Liver (tissue), 3 donors: ENCODE data around the gene CD36.

Experiments
- EGR1 ChIP-seq, 2 donors: IDR thresholded peaks; 2 replicates each; pipeline ENCODE4 v1.6.1; 2016 to 2018; ENCODE audit warnings: antibody characterized with exemption in 2 of 2, low read depth in 2 of 2
- FOXA2 ChIP-seq: IDR thresholded peaks from 2 replicates; pipeline ENCODE4 v1.6.1; 2016; ENCODE audit warnings: antibody characterized with exemption
- GABPA ChIP-seq, 2 donors: IDR thresholded peaks in 1 of 2; conservative IDR thresholded peaks in 1 of 2; 2 replicates each; pipeline ENCODE4 v1.6.1; 2016; ENCODE audit warnings: antibody characterized with exemption in 2 of 2, mild to moderate bottlenecking in 1 of 2, moderate library complexity in 1 of 2
- HNF4A ChIP-seq, 2 donors: conservative IDR thresholded peaks; 2 replicates each; pipeline ENCODE4 v1.6.1; 2016; ENCODE audit warnings: antibody characterized with exemption in 2 of 2, mild to moderate bottlenecking in 2 of 2
- JUND ChIP-seq, 2 donors: IDR thresholded peaks; 2 replicates each; pipeline ENCODE4 v1.6.1; 2016; ENCODE audit warnings: antibody characterized with exemption in 2 of 2
- RAD21 ChIP-seq, 2 donors: IDR thresholded peaks; 2 replicates each; pipeline ENCODE4 v1.6.1; 2016; ENCODE audit warnings: antibody characterized with exemption in 2 of 2, mild to moderate bottlenecking in 2 of 2
- SP1 ChIP-seq: IDR thresholded peaks from 2 replicates; pipeline ENCODE4 v1.6.1; 2018; ENCODE audit warnings: antibody characterized with exemption, mild to moderate bottlenecking
- TAF1 ChIP-seq: conservative IDR thresholded peaks from 2 replicates; pipeline ENCODE4 v1.6.1; 2016; ENCODE audit warnings: antibody characterized with exemption, mild to moderate bottlenecking
- YY1 ChIP-seq: IDR thresholded peaks from 2 replicates; pipeline ENCODE4 v1.6.1; 2016; ENCODE audit warnings: antibody characterized with exemption, mild to moderate bottlenecking
- TF ChIP-seq, protein P1 (sequence below): fragments of 150-350 bp; IDR thresholded peaks from 2 replicates; pipeline ENCODE4 v1.5.1; 2017; ENCODE audit warnings: improper control_type of control experiment, low read depth, low read length; ENCODE audit not compliant: missing input control
- TF ChIP-seq, protein P2 (sequence below): IDR thresholded peaks from 2 replicates; pipeline ENCODE4 v1.6.1; 2016; ENCODE audit warnings: antibody characterized with exemption
- TF ChIP-seq, protein P3 (sequence below): IDR thresholded peaks from 2 replicates; pipeline ENCODE4 v1.6.1; 2016; ENCODE audit warnings: antibody characterized with exemption
- TF ChIP-seq, protein P4 (sequence below): IDR thresholded peaks from 2 replicates; pipeline ENCODE4 v1.6.1; 2016; ENCODE audit warnings: antibody characterized with exemption, mild to moderate bottlenecking
- donor health status: healthy.
- donor health status: healthy.

DNA sequence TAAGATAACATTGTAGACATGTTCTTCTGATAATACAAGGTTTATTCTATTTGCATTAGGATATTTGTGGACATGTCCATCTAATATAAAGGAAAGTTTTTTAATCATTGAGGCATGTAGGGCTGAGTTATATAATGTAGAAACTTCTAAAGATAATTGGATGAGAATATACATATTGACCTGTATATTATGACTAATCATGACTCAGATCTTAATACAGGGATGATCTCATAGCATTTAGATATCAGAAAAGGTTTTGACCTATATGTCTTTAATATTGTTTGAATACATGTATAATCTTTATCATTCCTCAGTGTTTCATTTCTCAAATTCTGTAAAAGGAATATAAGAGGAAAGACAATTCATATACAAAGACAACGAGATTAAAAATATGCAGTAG lies 39.2 kb downstream of the CD36 start:
- TF ChIP-seq, protein P1, sequence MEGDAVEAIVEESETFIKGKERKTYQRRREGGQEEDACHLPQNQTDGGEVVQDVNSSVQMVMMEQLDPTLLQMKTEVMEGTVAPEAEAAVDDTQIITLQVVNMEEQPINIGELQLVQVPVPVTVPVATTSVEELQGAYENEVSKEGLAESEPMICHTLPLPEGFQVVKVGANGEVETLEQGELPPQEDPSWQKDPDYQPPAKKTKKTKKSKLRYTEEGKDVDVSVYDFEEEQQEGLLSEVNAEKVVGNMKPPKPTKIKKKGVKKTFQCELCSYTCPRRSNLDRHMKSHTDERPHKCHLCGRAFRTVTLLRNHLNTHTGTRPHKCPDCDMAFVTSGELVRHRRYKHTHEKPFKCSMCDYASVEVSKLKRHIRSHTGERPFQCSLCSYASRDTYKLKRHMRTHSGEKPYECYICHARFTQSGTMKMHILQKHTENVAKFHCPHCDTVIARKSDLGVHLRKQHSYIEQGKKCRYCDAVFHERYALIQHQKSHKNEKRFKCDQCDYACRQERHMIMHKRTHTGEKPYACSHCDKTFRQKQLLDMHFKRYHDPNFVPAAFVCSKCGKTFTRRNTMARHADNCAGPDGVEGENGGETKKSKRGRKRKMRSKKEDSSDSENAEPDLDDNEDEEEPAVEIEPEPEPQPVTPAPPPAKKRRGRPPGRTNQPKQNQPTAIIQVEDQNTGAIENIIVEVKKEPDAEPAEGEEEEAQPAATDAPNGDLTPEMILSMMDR = no peak
- TF ChIP-seq RAD21 (IDR thresholded peaks at IDR 0.05) (no peak), GABPA (IDR thresholded peaks at IDR 0.05 in 1 of 2, conservative IDR thresholded peaks at IDR 0.05 in 1 of 2) (no peak), SP1 (no peak), FOXA2 (no peak), YY1 (no peak), HNF4A (conservative IDR thresholded peaks at IDR 0.05) (no peak), TAF1 (no peak), JUND (IDR thresholded peaks at IDR 0.05) (no peak), EGR1 (IDR thresholded peaks at IDR 0.05; ENCODE audit: low read depth in 2 of 2) (no peak)
- TF ChIP-seq, protein P2, sequence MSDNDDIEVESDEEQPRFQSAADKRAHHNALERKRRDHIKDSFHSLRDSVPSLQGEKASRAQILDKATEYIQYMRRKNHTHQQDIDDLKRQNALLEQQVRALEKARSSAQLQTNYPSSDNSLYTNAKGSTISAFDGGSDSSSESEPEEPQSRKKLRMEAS = no peak
- TF ChIP-seq, protein P3, sequence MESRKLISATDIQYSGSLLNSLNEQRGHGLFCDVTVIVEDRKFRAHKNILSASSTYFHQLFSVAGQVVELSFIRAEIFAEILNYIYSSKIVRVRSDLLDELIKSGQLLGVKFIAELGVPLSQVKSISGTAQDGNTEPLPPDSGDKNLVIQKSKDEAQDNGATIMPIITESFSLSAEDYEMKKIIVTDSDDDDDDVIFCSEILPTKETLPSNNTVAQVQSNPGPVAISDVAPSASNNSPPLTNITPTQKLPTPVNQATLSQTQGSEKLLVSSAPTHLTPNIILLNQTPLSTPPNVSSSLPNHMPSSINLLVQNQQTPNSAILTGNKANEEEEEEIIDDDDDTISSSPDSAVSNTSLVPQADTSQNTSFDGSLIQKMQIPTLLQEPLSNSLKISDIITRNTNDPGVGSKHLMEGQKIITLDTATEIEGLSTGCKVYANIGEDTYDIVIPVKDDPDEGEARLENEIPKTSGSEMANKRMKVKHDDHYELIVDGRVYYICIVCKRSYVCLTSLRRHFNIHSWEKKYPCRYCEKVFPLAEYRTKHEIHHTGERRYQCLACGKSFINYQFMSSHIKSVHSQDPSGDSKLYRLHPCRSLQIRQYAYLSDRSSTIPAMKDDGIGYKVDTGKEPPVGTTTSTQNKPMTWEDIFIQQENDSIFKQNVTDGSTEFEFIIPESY = no peak
- TF ChIP-seq, protein P4, sequence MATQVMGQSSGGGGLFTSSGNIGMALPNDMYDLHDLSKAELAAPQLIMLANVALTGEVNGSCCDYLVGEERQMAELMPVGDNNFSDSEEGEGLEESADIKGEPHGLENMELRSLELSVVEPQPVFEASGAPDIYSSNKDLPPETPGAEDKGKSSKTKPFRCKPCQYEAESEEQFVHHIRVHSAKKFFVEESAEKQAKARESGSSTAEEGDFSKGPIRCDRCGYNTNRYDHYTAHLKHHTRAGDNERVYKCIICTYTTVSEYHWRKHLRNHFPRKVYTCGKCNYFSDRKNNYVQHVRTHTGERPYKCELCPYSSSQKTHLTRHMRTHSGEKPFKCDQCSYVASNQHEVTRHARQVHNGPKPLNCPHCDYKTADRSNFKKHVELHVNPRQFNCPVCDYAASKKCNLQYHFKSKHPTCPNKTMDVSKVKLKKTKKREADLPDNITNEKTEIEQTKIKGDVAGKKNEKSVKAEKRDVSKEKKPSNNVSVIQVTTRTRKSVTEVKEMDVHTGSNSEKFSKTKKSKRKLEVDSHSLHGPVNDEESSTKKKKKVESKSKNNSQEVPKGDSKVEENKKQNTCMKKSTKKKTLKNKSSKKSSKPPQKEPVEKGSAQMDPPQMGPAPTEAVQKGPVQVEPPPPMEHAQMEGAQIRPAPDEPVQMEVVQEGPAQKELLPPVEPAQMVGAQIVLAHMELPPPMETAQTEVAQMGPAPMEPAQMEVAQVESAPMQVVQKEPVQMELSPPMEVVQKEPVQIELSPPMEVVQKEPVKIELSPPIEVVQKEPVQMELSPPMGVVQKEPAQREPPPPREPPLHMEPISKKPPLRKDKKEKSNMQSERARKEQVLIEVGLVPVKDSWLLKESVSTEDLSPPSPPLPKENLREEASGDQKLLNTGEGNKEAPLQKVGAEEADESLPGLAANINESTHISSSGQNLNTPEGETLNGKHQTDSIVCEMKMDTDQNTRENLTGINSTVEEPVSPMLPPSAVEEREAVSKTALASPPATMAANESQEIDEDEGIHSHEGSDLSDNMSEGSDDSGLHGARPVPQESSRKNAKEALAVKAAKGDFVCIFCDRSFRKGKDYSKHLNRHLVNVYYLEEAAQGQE = no peak
